Vagina (tissue), 2 donors: ENCODE data around the gene CKMT2. TPM values are rescaled to one million over a fixed set of nuclear protein-coding genes. Genes with fewer than 3 reads are reported as not detected.

ENCODE experiments used
- DNase-seq, 2 donors: peaks; one replicate each; pipeline ENCODE4 v3.0.0-alpha.2; 2017; ENCODE audit errors: extremely low spot score in 2 of 2
- H3K27ac ChIP-seq: fragments of 200-600 bp; sonication (generic); one replicate; pipeline ENCODE4 v1.5.1; 2019
- H3K27me3 ChIP-seq: fragments of 200-600 bp; sonication (generic); one replicate; pipeline ENCODE4 v1.5.1; 2019
- H3K36me3 ChIP-seq, 2 donors: fragments of 200-600 bp; sonication (generic); one replicate each; pipeline ENCODE4 v1.5.1; 2017 to 2019
- H3K4me1 ChIP-seq: fragments of 200-600 bp; sonication (generic); one replicate; pipeline ENCODE4 v1.5.1; 2019
- H3K4me3 ChIP-seq, 2 donors: fragments of 200-600 bp; sonication (generic); 1 replicate in 1 of 2; 2 replicates in 1 of 2; pipeline ENCODE4 v1.5.1; 2016 to 2019
- H3K9me3 ChIP-seq: fragments of 200-600 bp; sonication (generic); one replicate; pipeline ENCODE4 v1.5.1; 2019
- CTCF ChIP-seq, 3 experiments: fragments of 450-650 bp in 2 of 3; fragments of 200-600 bp in 1 of 3; sonication (generic) in 1 of 3; IDR thresholded peaks; one replicate each; pipeline ENCODE4 v1.5.1; 2017 to 2019; ENCODE audit warnings: antibody characterized with exemption in 3 of 3, mild to moderate bottlenecking in 2 of 3, moderate library complexity in 2 of 3
- POLR2A ChIP-seq, 2 donors: fragments of 450-650 bp; IDR thresholded peaks; one replicate each; pipeline ENCODE4 v1.6.1; 2017; ENCODE audit warnings: antibody characterized with exemption in 2 of 2, mild to moderate bottlenecking in 2 of 2, moderate library complexity in 2 of 2
- POLR2AphosphoS5 ChIP-seq, 2 donors: sonication (generic); formaldehyde crosslinking; IDR thresholded peaks; one replicate each; pipeline ENCODE4 v1.9.0; 2017; ENCODE audit warnings: antibody characterized with exemption in 2 of 2, mild to moderate bottlenecking in 2 of 2, low read depth in 1 of 2; ENCODE audit not compliant: insufficient read depth in 1 of 2
- intact Hi-C: fragments of 100-400 bp; cut with DNase I; formaldehyde crosslinking; loops from one replicate; pipeline ENCODE4 v1.15.1; 2023
- total RNA-seq: library from RNA; depleted of rRNA; stranded (reverse); fragments of >200 nt; gene quantifications from one replicate; pipeline ENCODE4 v1.2.3, GENCODE V29; 2016

The CKMT2 gene
- total RNA-seq, 1 donor from 2014 or later = 3.4 TPM

GRCh38 chr5:81250004-81250403 is 16.9 kb downstream of the CKMT2 start:
- H3K36me3 ChIP-seq = no peaks in the 10 kb centered on the region
- DNase-seq = no peak
- H3K4me1 ChIP-seq = peaks cover 37% of the 10 kb centered on the region
- intact Hi-C loops = no loop called here
- no peak for TF ChIP-seq POLR2AphosphoS5 (IDR thresholded peaks at IDR 0.05; ENCODE audit: insufficient read depth in 1 of 2, low read depth in 1 of 2)
- TF ChIP-seq POLR2A (IDR thresholded peaks at IDR 0.05) = no peak
- TF ChIP-seq CTCF (IDR thresholded peaks at IDR 0.05) = no peak
- no peak overlapping the region for H3K4me3 ChIP-seq
- H3K27ac ChIP-seq = no peak overlapping the region
- H3K27me3 ChIP-seq = no peaks in the 10 kb centered on the region
- H3K9me3 ChIP-seq = no peaks in the 10 kb centered on the region

GRCh38 chr5:81251922-81252321 is 18.8 kb downstream of the CKMT2 start:
- Histone ChIP-seq H3K27me3 (no peaks in the 10 kb centered on the region), H3K36me3 (no peaks in the 10 kb centered on the region), H3K4me1 (peaks cover 26% of the 10 kb centered on the region), H3K27ac (no peak overlapping the region), H3K9me3 (no peaks in the 10 kb centered on the region), H3K4me3 (no peak overlapping the region)
- DNase-seq = no peak
- TF ChIP-seq POLR2AphosphoS5 (IDR thresholded peaks at IDR 0.05; ENCODE audit: insufficient read depth in 1 of 2, low read depth in 1 of 2) (no peak), CTCF (IDR thresholded peaks at IDR 0.05) (no peak), POLR2A (IDR thresholded peaks at IDR 0.05) (no peak)
- intact Hi-C loops = no loop called here

GRCh38 chr5:81252904-81253303 is 19.8 kb downstream of the CKMT2 start:
- H3K27me3 ChIP-seq = no peaks in the 10 kb centered on the region
- intact Hi-C loops = no loop called here
- DNase-seq = no peak
- no peak overlapping the region for H3K27ac ChIP-seq
- peaks cover 16% of the 10 kb centered on the region for H3K4me1 ChIP-seq
- no peak for TF ChIP-seq POLR2A (IDR thresholded peaks at IDR 0.05)
- no peak for TF ChIP-seq POLR2AphosphoS5 (IDR thresholded peaks at IDR 0.05; ENCODE audit: insufficient read depth in 1 of 2, low read depth in 1 of 2)
- TF ChIP-seq CTCF (IDR thresholded peaks at IDR 0.05) = no peak
- no peaks in the 10 kb centered on the region for H3K9me3 ChIP-seq
- no peaks in the 10 kb centered on the region for H3K36me3 ChIP-seq
- no peak overlapping the region for H3K4me3 ChIP-seq

- H3K36me3 ChIP-seq = peaks cover 0 to 5% of the 10 kb centered on the region in 2 donors
- TF ChIP-seq POLR2AphosphoS5 (IDR thresholded peaks at IDR 0.05; ENCODE audit: insufficient read depth in 1 of 2, low read depth in 1 of 2) = peak in 1 of 2 donors; percentile 56
- TF ChIP-seq CTCF (IDR thresholded peaks at IDR 0.05) = no peak
- DNase-seq = no peak
- H3K9me3 ChIP-seq = no peaks in the 10 kb centered on the region
- H3K4me1 ChIP-seq = peaks cover 11% of the 10 kb centered on the region
- no peaks in the 10 kb centered on the region for H3K27me3 ChIP-seq
- H3K27ac ChIP-seq = no peak overlapping the region
- intact Hi-C loops = no loop called here
- no peak overlapping the region for H3K4me3 ChIP-seq
These were observed 20.8 kb downstream of the CKMT2 start for GRCh38 chr5:81253875-81254274.

GRCh38 chr5:81254886-81255559 is 21.9 kb downstream of the CKMT2 start:
- DNase-seq = no peak
- intact Hi-C loops = no loop called here
- TF ChIP-seq POLR2AphosphoS5 (IDR thresholded peaks at IDR 0.05; ENCODE audit: insufficient read depth in 1 of 2, low read depth in 1 of 2) (no peak), POLR2A (IDR thresholded peaks at IDR 0.05) (no peak), CTCF (IDR thresholded peaks at IDR 0.05) (no peak)
- Histone ChIP-seq H3K4me3 (no peak overlapping the region), H3K27me3 (no peaks in the 10 kb centered on the region), H3K4me1 (peaks cover 11% of the 10 kb centered on the region), H3K9me3 (no peaks in the 10 kb centered on the region), H3K27ac (no peak overlapping the region), H3K36me3 (peaks cover 0 to 16% of the 10 kb centered on the region in 2 donors)
